GM19372 (cell line): Measurements from ENCODE around the gene ATPAF2.

ENCODE experiments used
- ATAC-seq: cut with Tn5 transposase; IDR thresholded peaks from one replicate; pipeline ENCODE4 v1.9.1; 2021; ENCODE audit warnings: mild to moderate bottlenecking, low read depth, moderate library complexity; ENCODE audit not compliant: unreplicated experiment

The ATPAF2 gene

GRCh38 chr17:18040261-18040858, 1.4 kb upstream of the ATPAF2 start:
- ATAC-seq, result no peak

DNA sequence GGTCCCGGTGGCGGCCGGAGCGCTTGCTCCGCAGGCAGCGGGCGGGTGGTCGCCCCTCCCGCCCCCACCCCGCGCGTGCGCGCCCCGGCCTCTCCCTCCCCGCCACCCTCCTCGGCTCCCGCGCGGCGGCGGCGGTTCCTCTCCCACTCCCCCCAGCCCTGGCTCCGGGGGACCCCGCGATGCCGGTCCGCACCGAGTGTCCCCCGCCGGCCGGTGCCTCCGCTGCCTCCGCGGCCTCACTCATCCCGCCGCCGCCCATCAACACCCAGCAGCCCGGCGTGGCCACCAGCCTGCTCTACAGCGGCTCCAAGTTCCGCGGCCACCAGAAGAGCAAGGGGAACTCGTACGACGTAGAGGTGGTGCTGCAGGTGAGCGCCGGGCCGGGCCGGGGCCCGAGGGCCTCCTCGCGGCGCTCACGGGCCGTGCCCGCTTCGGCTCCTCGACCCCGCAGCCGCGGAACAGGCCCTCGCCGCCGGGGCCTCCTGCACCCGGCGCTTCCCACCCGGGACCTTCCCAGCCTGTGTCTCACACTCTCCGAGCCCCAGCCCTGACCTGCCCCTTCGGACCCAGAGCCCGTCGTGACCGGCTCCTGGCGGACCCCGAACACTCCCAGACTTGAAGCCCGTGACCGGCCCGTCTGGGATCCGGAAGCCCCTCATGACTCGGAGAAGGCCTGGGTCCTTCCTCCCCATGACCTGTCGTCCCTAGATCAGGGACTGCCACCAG, 730 bp upstream of the ATPAF2 start:
- ATAC-seq, result peak; percentile 11

- ATAC-seq, result no peak
Observed at GRCh38 chr17:18038149-18038850, 668 bp downstream of the ATPAF2 start.

DNA sequence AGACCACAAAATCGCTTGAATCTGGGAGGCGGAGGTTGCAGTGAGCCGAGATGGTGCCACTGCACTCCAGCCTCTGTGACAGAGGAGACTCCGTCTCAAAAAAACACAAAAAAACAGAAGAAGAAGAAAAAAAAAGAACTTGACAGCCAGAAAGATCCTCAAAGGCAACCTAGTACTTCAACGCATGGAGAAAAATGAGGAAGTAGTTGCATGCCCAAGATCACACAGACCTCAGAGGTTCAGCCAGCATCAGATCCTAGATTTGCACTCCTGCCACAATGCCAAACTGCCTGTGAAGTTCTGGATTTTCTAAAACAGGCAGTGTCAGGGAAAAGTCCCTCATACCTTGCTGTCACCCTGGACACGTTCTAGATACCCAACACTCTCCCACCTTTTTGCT, 1.5 kb downstream of the ATPAF2 start:
- no peak for ATAC-seq

DNA sequence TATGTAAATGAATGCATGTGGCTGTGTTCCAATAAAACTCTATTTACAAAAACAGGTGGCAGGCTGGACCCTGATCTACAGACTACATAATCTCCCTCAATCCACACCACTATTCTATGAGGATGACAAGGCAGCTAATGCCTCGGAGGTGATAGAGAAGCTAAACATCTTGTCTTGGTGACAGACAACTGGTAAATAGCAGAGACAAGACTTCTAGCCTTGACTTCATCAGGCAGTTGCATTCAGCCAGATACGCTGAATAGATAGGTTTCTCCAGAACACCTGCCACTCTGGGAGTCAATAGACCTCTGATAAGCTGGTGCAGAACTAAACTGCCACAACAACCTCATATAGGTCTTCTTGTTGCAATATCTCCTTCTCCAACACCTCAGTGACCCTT, 3.3 kb downstream of the ATPAF2 start:
- ATAC-seq, result no peak

DNA sequence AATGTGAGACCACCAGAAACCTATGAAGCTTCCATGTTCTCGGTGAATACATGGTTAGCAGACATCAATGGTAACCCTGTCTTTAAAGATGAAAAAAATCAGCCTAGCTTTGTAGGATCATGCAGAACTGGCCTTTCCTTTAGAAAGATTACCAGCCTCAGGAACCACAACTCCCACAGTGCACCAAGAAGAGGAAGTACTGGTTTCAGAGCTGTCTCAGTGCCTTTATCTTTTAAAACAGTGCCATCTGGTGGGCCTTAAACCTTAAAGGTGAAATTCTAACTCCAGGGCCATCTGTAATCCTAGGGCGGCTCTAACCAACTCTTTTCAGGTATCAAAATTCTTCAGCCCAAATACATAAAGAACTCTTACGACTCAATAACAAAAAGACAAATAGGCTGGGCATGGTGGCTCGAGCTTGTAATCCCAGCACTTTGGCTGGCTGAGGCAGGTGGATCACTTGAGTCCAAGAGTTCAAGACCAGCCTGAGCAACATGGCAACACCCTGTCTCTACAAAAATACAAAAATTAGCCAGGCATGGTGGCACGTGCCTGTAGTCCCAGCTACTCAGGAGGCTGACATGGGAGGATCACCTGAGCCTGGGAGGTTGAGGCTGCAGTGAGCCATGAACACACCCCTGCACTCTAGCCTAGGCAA, 5.4 kb downstream of the ATPAF2 start:
- peak; percentile 59 for ATAC-seq

DNA sequence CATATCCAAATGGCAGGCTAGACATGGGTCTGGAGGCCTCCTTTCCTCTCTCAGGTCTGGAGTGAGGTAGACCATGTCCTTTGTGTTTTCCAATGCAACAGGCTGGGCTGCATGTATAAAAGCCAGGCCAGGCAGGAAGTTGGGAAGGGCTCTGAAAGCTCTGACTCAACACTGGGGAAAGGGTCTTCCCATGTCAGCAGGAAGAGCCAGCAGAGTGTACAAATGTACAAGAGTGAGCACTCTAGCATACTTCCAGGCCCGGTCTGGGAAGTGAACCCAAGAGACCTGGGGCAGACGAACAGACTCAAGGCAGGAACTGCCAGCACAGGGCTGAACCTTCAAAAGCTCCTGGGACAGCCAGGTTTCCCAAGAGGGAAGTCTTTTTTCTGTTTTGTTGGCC, 7.0 kb downstream of the ATPAF2 start:
- no peak for ATAC-seq

- no peak for ATAC-seq
Observed at GRCh38 chr17:18028952-18029540, 9.9 kb downstream of the ATPAF2 start.

DNA sequence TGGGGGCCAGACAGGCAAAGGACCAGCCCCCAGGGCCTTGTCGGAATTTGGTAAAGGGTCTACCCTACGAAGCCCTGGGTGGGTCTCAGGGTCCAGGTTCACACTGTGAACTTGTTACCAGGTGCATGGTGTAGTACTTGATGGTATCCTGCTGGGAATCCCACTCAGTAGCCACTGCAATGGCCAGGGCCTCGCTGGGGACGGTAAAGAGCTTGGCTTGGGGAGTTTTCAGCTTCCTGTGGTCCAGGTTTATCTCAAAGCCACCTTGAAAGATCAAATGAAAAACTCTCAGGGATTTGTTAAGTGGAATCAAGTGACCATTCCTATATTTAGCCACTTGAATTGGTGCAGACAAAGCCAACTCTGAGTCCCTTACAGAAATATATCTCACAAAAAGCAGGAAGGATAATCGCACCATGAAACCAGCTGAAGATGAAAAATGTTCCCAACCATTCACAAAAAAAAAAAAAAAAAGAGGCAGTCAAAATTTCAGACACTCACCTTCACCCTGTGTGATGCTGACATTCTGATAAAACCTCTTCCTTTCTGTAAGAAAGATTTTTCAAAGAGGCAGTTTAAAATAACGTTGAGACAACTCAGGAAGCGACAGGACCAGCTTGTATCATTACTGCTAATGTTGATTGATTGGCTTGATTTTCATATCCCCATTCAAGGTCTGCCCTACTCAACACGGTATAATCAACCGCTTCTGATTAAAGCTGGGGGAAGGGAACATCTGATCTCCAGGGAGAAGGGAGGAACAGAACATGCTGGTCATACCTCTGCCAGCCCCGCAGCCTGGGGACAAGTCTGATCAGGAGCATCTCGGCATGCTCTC, 10.6 kb downstream of the ATPAF2 start:
- no peak for ATAC-seq

- no peak for ATAC-seq
Observed at GRCh38 chr17:18027280-18027679, 11.7 kb downstream of the ATPAF2 start.

DNA sequence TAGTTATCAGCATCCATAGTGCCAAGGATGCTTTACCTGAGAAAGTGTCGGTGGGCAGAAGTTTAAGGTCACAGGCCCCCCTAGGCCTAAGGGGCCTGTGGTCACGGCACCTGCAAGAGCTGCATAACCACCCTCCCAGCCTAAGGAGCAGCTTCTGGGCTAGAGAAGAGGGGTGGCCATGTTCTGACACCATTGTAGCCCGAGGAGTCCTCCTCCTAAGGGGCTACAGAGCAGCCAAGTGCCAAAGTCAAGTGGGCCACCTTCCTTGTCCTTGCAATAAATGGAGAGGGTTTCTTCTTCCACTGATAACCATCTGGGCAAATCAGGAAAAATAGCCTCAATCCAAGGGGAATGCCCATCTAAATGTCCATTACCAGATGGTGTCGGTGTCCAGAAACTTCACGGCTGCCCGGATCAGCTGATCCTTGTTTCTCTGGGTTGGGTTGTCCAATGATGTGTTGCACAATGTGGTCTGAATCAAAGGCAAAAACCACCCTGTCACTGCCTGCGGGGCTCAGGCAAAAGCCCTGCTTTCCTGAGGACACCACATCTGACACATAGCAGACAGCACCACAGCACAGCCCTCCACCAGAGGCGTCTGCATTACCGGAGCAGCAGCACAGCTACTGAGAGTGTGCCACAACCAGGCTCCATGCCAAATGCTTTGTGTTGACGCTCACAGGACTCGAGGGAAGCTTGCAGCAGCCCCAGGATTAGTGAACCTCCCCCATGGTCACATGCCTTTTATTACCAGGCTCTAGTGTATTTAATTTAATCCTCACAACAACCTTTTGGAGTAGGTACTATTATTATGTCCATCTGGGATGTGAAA, 12.8 kb downstream of the ATPAF2 start:
- no peak for ATAC-seq

- no peak for ATAC-seq
Observed at GRCh38 chr17:18025241-18025944, 13.6 kb downstream of the ATPAF2 start.

- ATAC-seq, result no peak
Observed at GRCh38 chr17:18021372-18021771, 17.6 kb downstream of the ATPAF2 start.

GRCh38 chr17:18020971-18021370, 18.0 kb downstream of the ATPAF2 start:
- no peak for ATAC-seq

- no peak for ATAC-seq
Observed at GRCh38 chr17:18019838-18020154, 19.2 kb downstream of the ATPAF2 start.

DNA sequence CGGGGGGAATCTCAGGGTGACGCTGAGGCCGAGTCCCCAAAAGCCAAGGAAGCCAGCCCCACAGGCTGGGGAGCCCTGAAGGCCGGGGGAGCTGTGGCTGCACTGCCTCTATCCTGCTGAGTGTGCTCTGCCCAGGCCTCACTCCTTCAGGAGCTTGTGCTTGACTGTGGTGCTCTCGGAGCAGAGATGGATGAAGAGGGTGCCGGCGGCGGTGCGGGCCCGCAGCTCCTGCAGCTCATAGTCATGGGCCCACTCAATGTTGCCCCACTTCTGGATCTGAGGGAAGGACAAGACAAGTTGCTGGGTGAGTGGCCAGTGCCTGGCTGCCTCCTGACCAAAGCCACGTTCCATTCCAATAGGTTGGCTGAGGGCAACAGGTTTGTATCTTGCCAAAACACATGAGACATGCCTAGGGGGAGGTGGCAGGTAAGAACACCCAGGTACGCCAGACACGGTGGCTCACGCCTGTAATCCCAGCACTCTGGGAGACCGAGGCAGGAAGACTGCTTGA, 20.5 kb downstream of the ATPAF2 start:
- ATAC-seq, result no peak

GRCh38 chr17:18017958-18018357, 21.0 kb downstream of the ATPAF2 start:
- ATAC-seq, result no peak

DNA sequence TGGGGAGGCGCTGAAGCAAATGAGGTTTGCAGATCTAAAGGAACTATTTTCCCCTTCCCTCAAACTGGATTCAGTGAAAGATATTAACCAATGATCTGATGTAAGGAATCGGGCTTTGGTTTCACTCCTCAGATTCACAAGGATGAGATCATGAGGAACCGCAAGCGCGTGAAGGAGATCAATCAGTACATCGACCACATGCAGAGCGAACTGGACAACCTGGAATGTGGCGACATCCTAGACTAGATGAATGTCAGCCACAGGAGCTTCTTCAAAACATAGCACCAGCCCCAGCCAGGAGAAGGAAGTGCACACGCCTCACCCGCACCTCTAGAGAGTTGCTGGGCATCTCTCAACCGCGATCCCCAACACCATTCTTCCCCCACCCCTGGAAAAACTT, 22.5 kb downstream of the ATPAF2 start:
- ATAC-seq, result no peak

DNA sequence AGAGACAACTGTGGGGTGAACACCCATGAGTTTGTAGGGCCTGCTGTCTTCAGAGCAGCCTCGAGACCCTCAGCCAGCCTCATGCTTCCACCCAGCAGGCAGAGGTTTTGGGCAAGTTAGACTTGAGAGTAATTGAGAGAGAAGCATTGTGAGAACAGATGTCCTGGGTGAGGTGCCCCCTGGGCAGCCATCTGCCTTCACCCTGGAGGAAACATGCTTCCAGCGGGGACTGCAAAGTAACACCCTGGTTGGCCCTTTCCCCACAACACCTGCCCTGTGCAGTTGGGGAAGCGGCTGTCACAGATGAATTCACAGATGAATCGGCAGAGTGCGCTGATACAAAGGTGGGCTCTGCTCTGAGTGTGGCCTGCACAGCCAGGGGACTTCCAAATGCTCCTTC, 23.4 kb downstream of the ATPAF2 start:
- no peak for ATAC-seq
